ENCODE results near the gene MRPS11. TPM values are rescaled to one million over a fixed set of nuclear protein-coding genes. Genes with fewer than 3 reads are reported as not detected.

MRPS11 gene
- total RNA-seq, result 40.8 and 43.1 TPM in 2 replicates
- long read RNA-seq, transcript MRPS11-201 (6 exons, 3,644 nt), result major isoform, 14 of 35 reads
- long read RNA-seq, partial matches to known transcripts, result 6 of 35 reads
- long read RNA-seq, other reads (novel, unspliced or antisense), result 14 of 35 reads

- H3K4me3 Mint-ChIP-seq (ENCODE audit: low read depth), result peak within 1 kb of the TSS; percentile 95
- no peaks in the 10 kb centered on the region for H3K9me3 Mint-ChIP-seq (ENCODE audit: low read depth)
- peak within 1 kb of the TSS; percentile 100 for H3K27ac Mint-ChIP-seq
These were observed at the start of gene MRPS11, which contains the start of gene MRPL46 for GRCh38 chr15:88467073-88467934. MRPS11 (plus strand) TSS chr15:88467708; CDS start chr15:88467718, 10 bp downstream. MRPL46 (minus strand) TSS chr15:88467388; CDS start chr15:88467377, 11 bp downstream.

GRCh38 chr15:88419830-88420229 is 47.7 kb upstream of the MRPS11 start:
- H3K9me3 Mint-ChIP-seq (ENCODE audit: low read depth), result no peaks in the 10 kb centered on the region
- no peak for TF ChIP-seq CTCF (IDR thresholded peaks at IDR 0.05; ENCODE audit: unreplicated experiment)
- DNase-seq (ENCODE audit: low spot score, unreplicated experiment), result no peak
- H3K27me3 Mint-ChIP-seq, result peaks cover 11% of the 10 kb centered on the region
- no peaks in the 10 kb centered on the region for H3K36me3 Mint-ChIP-seq (ENCODE audit: insufficient read depth)
- H3K27ac Mint-ChIP-seq, result no peak overlapping the region
- H3K4me1 Mint-ChIP-seq (ENCODE audit: low read depth), result no peaks in the 10 kb centered on the region
- H3K4me3 Mint-ChIP-seq (ENCODE audit: low read depth), result no peak overlapping the region

More at GRCh38 chr15:88467073-88467934, at the start of gene MRPS11, which contains the start of gene MRPL46:
- peak; percentile 72 for DNase-seq (ENCODE audit: low spot score, unreplicated experiment)
- Mint-ChIP-seq H3K36me3 (ENCODE audit: insufficient read depth) (peaks cover 9% of the 10 kb centered on the region), H3K4me1 (ENCODE audit: low read depth) (peaks cover 17% of the 10 kb centered on the region), H3K27me3 (no peaks in the 10 kb centered on the region)
- TF ChIP-seq CTCF (IDR thresholded peaks at IDR 0.05; ENCODE audit: unreplicated experiment), result no peak

GRCh38 chr15:88423331-88423730 is 44.2 kb upstream of the MRPS11 start:
- Mint-ChIP-seq H3K27me3 (peaks cover 27% of the 10 kb centered on the region), H3K27ac (no peak overlapping the region), H3K9me3 (ENCODE audit: low read depth) (no peaks in the 10 kb centered on the region), H3K4me1 (ENCODE audit: low read depth) (no peaks in the 10 kb centered on the region), H3K36me3 (ENCODE audit: insufficient read depth) (no peaks in the 10 kb centered on the region), H3K4me3 (ENCODE audit: low read depth) (no peak overlapping the region)
- no peak for TF ChIP-seq CTCF (IDR thresholded peaks at IDR 0.05; ENCODE audit: unreplicated experiment)
- DNase-seq (ENCODE audit: low spot score, unreplicated experiment), result no peak

- Mint-ChIP-seq H3K27ac (no peak overlapping the region), H3K36me3 (ENCODE audit: insufficient read depth) (no peaks in the 10 kb centered on the region), H3K27me3 (peaks cover 38% of the 10 kb centered on the region), H3K4me1 (ENCODE audit: low read depth) (no peaks in the 10 kb centered on the region), H3K9me3 (ENCODE audit: low read depth) (no peaks in the 10 kb centered on the region), H3K4me3 (ENCODE audit: low read depth) (no peak overlapping the region)
- DNase-seq (ENCODE audit: low spot score, unreplicated experiment), result no peak
- TF ChIP-seq CTCF (IDR thresholded peaks at IDR 0.05; ENCODE audit: unreplicated experiment), result no peak
These were observed 41.2 kb upstream of the MRPS11 start for GRCh38 chr15:88426304-88426703.

- Mint-ChIP-seq H3K27ac (no peak overlapping the region), H3K9me3 (ENCODE audit: low read depth) (no peaks in the 10 kb centered on the region), H3K27me3 (peaks cover 42% of the 10 kb centered on the region), H3K36me3 (ENCODE audit: insufficient read depth) (no peaks in the 10 kb centered on the region), H3K4me3 (ENCODE audit: low read depth) (no peak overlapping the region), H3K4me1 (ENCODE audit: low read depth) (no peaks in the 10 kb centered on the region)
- DNase-seq (ENCODE audit: low spot score, unreplicated experiment), result no peak
- no peak for TF ChIP-seq CTCF (IDR thresholded peaks at IDR 0.05; ENCODE audit: unreplicated experiment)
These were observed 39.5 kb upstream of the MRPS11 start for GRCh38 chr15:88428053-88428452.
